Calu3 (cell line): Measurements from ENCODE around the gene CAD. TPM values are rescaled to one million over a fixed set of nuclear protein-coding genes. Genes with fewer than 3 reads are reported as not detected.

Source experiments
- BruUV-seq: library from RNA; stranded (reverse); fragments of 400-500 nt; replicated peaks from 2 replicates; lab custom pipeline; 2021; lab: Mats Ljungman, UMichigan
- CTCF ChIA-PET: fragments of 300-600 bp; sonication (Branson Sonifier 250); formaldehyde crosslinking; loops from one replicate; lab custom pipeline; 2022; ENCODE audit warnings: antibody characterized with exemption; lab: Charles Lee
- DNase-seq: peaks from one replicate; pipeline ENCODE4 v3.0.0; 2022
- H3K27ac Mint-ChIP-seq: one replicate; pipeline ENCODE4 v1.8.0; 2022; ENCODE audit warnings: mixed read lengths; ENCODE audit not compliant: unreplicated experiment
- H3K27me3 Mint-ChIP-seq: one replicate; pipeline ENCODE4 v1.8.0; 2022; ENCODE audit warnings: mixed read lengths; ENCODE audit not compliant: unreplicated experiment
- H3K36me3 Mint-ChIP-seq: one replicate; pipeline ENCODE4 v1.8.0; 2022; ENCODE audit warnings: mild to moderate bottlenecking, moderate library complexity, mixed read lengths; ENCODE audit not compliant: insufficient read depth, unreplicated experiment
- H3K4me1 Mint-ChIP-seq: one replicate; pipeline ENCODE4 v1.8.0; 2022; ENCODE audit warnings: mild to moderate bottlenecking, low read depth, mixed read lengths; ENCODE audit not compliant: unreplicated experiment
- H3K4me3 Mint-ChIP-seq: one replicate; pipeline ENCODE4 v1.8.0; 2022; ENCODE audit warnings: mild to moderate bottlenecking, low read depth, moderate library complexity, mixed read lengths; ENCODE audit not compliant: unreplicated experiment
- H3K9me3 Mint-ChIP-seq: one replicate; pipeline ENCODE4 v1.8.0; 2022; ENCODE audit warnings: low read depth, mixed read lengths; ENCODE audit not compliant: unreplicated experiment
- intact Hi-C: fragments of 100-400 bp; cut with micrococcal nuclease; formaldehyde crosslinking; loops from one replicate; pipeline ENCODE4 v1.10.0; 2022; ENCODE audit not compliant: unreplicated experiment
- total RNA-seq: library from RNA; stranded (reverse); gene quantifications from 2 replicates; pipeline ENCODE4 v1.2.3, GENCODE V29; 2022
- TF ChIP-seq, protein P1 (sequence below): fragments of 200-600 bp; IDR thresholded peaks from one replicate; pipeline ENCODE4 v1.8.0; 2022; ENCODE audit warnings: antibody characterized with exemption; ENCODE audit not compliant: unreplicated experiment

The CAD gene
- total RNA-seq, 1 experiment from 2014 or later, result 68.2 TPM

DNA sequence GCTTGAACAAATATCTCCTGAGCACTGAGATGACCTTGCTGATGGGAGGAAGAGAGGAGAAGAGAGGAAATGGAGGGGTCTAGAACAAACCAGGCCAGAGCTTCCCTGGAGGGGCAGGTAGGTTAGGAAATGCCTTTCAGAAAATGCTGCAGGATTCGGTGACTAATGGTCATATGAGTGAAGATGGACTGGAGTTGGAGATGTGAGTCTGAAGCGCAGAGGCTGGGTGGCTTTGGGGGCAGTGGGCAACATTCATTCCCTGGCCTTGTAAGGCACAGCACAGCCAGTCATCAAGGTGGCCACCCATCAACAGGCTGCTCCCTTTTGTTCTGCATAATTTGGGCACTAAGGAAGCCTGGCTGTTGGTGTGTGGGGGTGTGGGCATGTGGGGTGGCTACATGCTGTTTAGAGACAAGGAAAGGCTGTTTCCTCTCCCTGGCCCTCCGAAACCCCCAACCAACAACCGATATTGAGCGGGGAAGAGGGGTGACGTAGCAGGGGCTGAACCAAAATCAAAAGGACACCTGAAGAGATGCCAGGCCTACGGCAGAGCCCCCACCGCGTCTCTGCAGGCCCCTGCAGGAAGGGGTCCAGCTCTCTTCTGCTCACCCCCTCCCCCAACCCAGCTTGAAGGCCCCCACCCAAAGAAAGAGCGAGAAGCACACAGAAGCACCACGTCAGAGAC, 44.2 kb downstream of the CAD start:
- no peak for DNase-seq
- Mint-ChIP-seq H3K4me1 (peaks cover 7% of the 10 kb centered on the region), H3K27ac (no peak overlapping the region), H3K4me3 (peak overlapping the region; percentile 0), H3K9me3 (no peaks in the 10 kb centered on the region), H3K36me3 (peaks cover 12% of the 10 kb centered on the region), H3K27me3 (peaks cover 56% of the 10 kb centered on the region)
- CTCF ChIA-PET, result interaction anchor here (2.0 kb wide), 1 partner anchor 19 kb away, joined by 9 read pairs; no protein-coding TSS in a partner anchor
- no TSS peak for BruUV-seq
- intact Hi-C loops, result no loop called here
- TF ChIP-seq, protein P1, sequence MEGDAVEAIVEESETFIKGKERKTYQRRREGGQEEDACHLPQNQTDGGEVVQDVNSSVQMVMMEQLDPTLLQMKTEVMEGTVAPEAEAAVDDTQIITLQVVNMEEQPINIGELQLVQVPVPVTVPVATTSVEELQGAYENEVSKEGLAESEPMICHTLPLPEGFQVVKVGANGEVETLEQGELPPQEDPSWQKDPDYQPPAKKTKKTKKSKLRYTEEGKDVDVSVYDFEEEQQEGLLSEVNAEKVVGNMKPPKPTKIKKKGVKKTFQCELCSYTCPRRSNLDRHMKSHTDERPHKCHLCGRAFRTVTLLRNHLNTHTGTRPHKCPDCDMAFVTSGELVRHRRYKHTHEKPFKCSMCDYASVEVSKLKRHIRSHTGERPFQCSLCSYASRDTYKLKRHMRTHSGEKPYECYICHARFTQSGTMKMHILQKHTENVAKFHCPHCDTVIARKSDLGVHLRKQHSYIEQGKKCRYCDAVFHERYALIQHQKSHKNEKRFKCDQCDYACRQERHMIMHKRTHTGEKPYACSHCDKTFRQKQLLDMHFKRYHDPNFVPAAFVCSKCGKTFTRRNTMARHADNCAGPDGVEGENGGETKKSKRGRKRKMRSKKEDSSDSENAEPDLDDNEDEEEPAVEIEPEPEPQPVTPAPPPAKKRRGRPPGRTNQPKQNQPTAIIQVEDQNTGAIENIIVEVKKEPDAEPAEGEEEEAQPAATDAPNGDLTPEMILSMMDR, result no peak

DNA sequence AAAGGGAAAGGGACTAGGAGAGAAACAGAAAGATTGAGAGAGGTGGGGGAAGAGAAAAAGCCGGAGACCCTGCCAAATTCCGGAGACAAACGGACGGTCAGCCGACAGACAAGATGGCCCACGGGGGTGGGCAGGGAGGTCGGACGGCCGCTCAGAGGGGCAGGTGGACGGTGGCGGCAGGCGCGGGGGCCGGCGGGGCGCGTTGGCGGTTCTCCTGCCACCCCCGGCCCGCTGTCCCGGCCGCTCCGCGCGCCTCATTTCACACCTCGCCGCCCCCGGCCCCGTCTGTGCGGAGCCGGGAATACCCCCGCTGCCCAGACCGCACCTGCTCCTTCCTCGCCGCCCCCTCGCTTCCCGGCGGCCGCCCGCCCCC, 44.7 kb downstream of the CAD start:
- TF ChIP-seq, protein P1, result no peak
- peaks cover 7% of the 10 kb centered on the region for H3K4me1 Mint-ChIP-seq
- intact Hi-C loops, result no loop called here
- CTCF ChIA-PET, result interaction anchor here (2.0 kb wide), 1 partner anchor 18 kb away, joined by 9 read pairs; no protein-coding TSS in a partner anchor
- DNase-seq, result no peak
- H3K27me3 Mint-ChIP-seq, result peaks cover 51% of the 10 kb centered on the region
- H3K36me3 Mint-ChIP-seq, result peaks cover 12% of the 10 kb centered on the region
- H3K9me3 Mint-ChIP-seq, result no peaks in the 10 kb centered on the region
- H3K4me3 Mint-ChIP-seq, result peak overlapping the region; percentile 0
- H3K27ac Mint-ChIP-seq, result no peak overlapping the region
- BruUV-seq, result no TSS peak

DNA sequence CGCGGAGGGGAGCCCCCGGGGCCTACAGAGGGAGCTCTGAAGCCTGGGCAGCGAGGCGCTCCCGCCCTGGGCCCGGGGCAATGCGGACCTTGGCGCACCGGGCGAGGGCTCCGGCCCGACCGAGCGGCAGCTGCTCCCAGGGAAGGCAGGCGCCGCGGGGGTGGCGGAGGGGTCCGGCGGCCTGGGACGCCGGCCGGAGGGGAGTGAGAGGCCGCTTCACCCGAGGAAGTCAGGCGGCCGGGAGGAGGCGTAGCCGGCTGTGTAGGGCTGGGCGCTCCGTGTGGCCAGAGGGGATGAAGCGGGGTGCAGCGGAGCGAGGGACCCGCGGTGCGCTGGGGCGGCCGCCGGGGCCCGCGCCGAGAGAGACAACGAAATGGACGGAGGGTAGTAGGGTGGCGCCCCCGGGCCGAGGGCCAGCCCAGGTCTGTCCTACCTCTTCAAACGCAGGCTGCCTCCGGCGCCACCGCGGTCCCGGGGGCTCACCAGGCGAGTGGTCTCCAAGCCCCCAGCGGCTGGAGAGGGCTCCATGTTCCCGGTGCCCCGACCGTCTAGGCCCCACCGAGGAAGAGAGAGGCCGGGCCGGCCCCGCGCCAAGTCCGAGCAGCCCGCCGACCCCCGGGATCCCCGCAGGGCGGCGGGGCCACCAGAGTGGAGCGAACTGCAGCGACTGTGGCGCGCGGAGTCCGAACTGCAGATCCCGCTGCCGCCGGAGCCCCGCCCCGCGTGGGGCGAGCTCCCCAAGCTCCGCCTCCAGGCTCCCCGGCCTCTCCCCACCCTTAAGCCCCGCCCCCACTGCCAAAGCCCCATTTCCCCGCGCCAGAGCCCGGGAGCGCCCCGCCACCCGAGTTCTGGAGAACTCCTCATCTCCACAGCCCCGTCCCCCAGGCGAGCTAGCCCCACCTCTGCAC, 45.5 kb downstream of the CAD start, which contains the start of gene SLC30A3:
Gene SLC30A3, minus strand, starts transcription at position 669 of the 908 bp plus-strand sequence. Its CDS starts 141 bp downstream, at position 528.
- TF ChIP-seq, protein P1, result no peak
- Mint-ChIP-seq H3K36me3 (peaks cover 12% of the 10 kb centered on the region), H3K9me3 (no peaks in the 10 kb centered on the region), H3K27me3 (peaks cover 43% of the 10 kb centered on the region), H3K27ac (no peak within 1 kb of the TSS), H3K4me3 (peak within 1 kb of the TSS; percentile 67), H3K4me1 (peaks cover 7% of the 10 kb centered on the region)
- intact Hi-C loops, result no loop called here
- no TSS peak for BruUV-seq
- peak; percentile 53 for DNase-seq
- CTCF ChIA-PET, result interaction anchor here (0.9 to 2.0 kb wide), 2 partner anchors 17 to 31 kb away, joined by 4 to 9 read pairs; no protein-coding TSS in a partner anchor
